Ascending aorta (tissue), 2 donors: ENCODE data around the gene POLA2. TPM values are rescaled to one million over a fixed set of nuclear protein-coding genes. Genes with fewer than 3 reads are reported as not detected.

Experiments used
- DNase-seq, 2 donors: peaks; one replicate each; pipeline ENCODE4 v3.0.0-alpha.2; 2019; ENCODE audit warnings: low spot score in 2 of 2
- H3K27ac ChIP-seq, 2 donors: fragments of 200-600 bp; sonication (generic); one replicate each; pipeline ENCODE4 v1.5.1; 2016 to 2017; ENCODE audit warnings: mild to moderate bottlenecking in 1 of 2
- H3K27me3 ChIP-seq: fragments of 200-600 bp; sonication (generic); one replicate; pipeline ENCODE4 v1.5.1; 2017
- H3K36me3 ChIP-seq, 2 donors: fragments of 200-600 bp; sonication (generic); one replicate each; pipeline ENCODE4 v1.5.1; 2016
- H3K4me1 ChIP-seq, 2 donors: fragments of 200-600 bp; sonication (generic); one replicate each; pipeline ENCODE4 v1.5.1; 2016 to 2017; ENCODE audit warnings: mild to moderate bottlenecking in 1 of 2
- H3K4me3 ChIP-seq, 2 donors: fragments of 200-600 bp; sonication (generic); one replicate each; pipeline ENCODE4 v1.5.1; 2016 to 2017; ENCODE audit warnings: mild to moderate bottlenecking in 1 of 2
- H3K9me3 ChIP-seq, 2 donors: fragments of 200-600 bp; sonication (generic); one replicate each; pipeline ENCODE4 v1.5.1; 2016
- CTCF ChIP-seq, 3 experiments: fragments of 200-600 bp in 2 of 3; fragments of 450-650 bp in 1 of 3; sonication (generic) in 2 of 3; IDR thresholded peaks; one replicate each; pipeline ENCODE4 v1.5.1; 2016 to 2019; ENCODE audit warnings: antibody characterized with exemption in 3 of 3, mild to moderate bottlenecking in 1 of 3, moderate library complexity in 1 of 3
- intact Hi-C: fragments of 100-400 bp; cut with DNase I; formaldehyde crosslinking; loops from one replicate; pipeline ENCODE4 v1.15.1; 2023
- total RNA-seq: library from RNA; depleted of rRNA; stranded (reverse); fragments of >200 nt; gene quantifications from one replicate; pipeline ENCODE4 v1.1.0, GENCODE V29; 2016

The POLA2 gene
- total RNA-seq, 1 donor from 2014 or later: 27.4 TPM

GRCh38 chr11:65290448-65291165 lies 28.8 kb downstream of the POLA2 start:
- no peak for TF ChIP-seq CTCF (IDR thresholded peaks at IDR 0.05)
- DNase-seq: peak; percentile 68 to 92
- Histone ChIP-seq H3K4me1 (peaks cover 0 to 6% of the 10 kb centered on the region in 2 donors), H3K27ac (peak overlapping the region; percentile 71 to 76), H3K4me3 (no peak overlapping the region), H3K9me3 (no peaks in the 10 kb centered on the region), H3K36me3 (peaks cover 12 to 23% of the 10 kb centered on the region in 2 donors), H3K27me3 (no peaks in the 10 kb centered on the region)
- intact Hi-C loops: no loop called here

- Histone ChIP-seq H3K4me3 (peak overlapping the region in 1 of 2 donors; percentile 4), H3K4me1 (peaks cover 0 to 6% of the 10 kb centered on the region in 2 donors)
- intact Hi-C loops: no loop called here
Observed at GRCh38 chr11:65291613-65292012, 29.9 kb downstream of the POLA2 start.

GRCh38 chr11:65292890-65293289 lies 31.1 kb downstream of the POLA2 start:
- no peak for TF ChIP-seq CTCF (IDR thresholded peaks at IDR 0.05)
- peaks cover 0 to 10% of the 10 kb centered on the region in 2 donors for H3K4me1 ChIP-seq
- no peaks in the 10 kb centered on the region for H3K27me3 ChIP-seq
- DNase-seq: no peak
- no peak overlapping the region for H3K4me3 ChIP-seq
- H3K27ac ChIP-seq: no peak overlapping the region
- H3K36me3 ChIP-seq: peaks cover 12 to 19% of the 10 kb centered on the region in 2 donors
- intact Hi-C loops: no loop called here
- no peaks in the 10 kb centered on the region for H3K9me3 ChIP-seq

More at GRCh38 chr11:65291613-65292012, 29.9 kb downstream of the POLA2 start:
- Histone ChIP-seq H3K9me3 (no peaks in the 10 kb centered on the region), H3K27me3 (no peaks in the 10 kb centered on the region), H3K36me3 (peaks cover 12 to 22% of the 10 kb centered on the region in 2 donors), H3K27ac (peak overlapping the region; percentile 71 to 76)
- no peak for DNase-seq
- TF ChIP-seq CTCF (IDR thresholded peaks at IDR 0.05): no peak

GRCh38 chr11:65293909-65294381 lies 32.2 kb downstream of the POLA2 start:
- no peaks in the 10 kb centered on the region for H3K27me3 ChIP-seq
- H3K27ac ChIP-seq: no peak overlapping the region
- intact Hi-C loops: no loop called here
- no peak overlapping the region for H3K4me3 ChIP-seq
- DNase-seq: no peak
- no peak for TF ChIP-seq CTCF (IDR thresholded peaks at IDR 0.05)
- H3K4me1 ChIP-seq: peaks cover 6 to 20% of the 10 kb centered on the region in 2 donors
- no peaks in the 10 kb centered on the region for H3K9me3 ChIP-seq
- peaks cover 12 to 19% of the 10 kb centered on the region in 2 donors for H3K36me3 ChIP-seq

- Histone ChIP-seq H3K27me3 (no peaks in the 10 kb centered on the region), H3K27ac (no peak overlapping the region), H3K4me1 (peaks cover 6 to 24% of the 10 kb centered on the region in 2 donors), H3K4me3 (no peak overlapping the region), H3K9me3 (no peaks in the 10 kb centered on the region), H3K36me3 (peaks cover 12 to 19% of the 10 kb centered on the region in 2 donors)
- DNase-seq: no peak
- TF ChIP-seq CTCF (IDR thresholded peaks at IDR 0.05): no peak
- intact Hi-C loops: no loop called here
Observed at GRCh38 chr11:65295001-65295400, 33.2 kb downstream of the POLA2 start.
